ENCODE measurements around the gene ATXN1.
A peak's percentile ranks its signal among the peaks of the same experiment; 100 is the strongest.

DNA sequence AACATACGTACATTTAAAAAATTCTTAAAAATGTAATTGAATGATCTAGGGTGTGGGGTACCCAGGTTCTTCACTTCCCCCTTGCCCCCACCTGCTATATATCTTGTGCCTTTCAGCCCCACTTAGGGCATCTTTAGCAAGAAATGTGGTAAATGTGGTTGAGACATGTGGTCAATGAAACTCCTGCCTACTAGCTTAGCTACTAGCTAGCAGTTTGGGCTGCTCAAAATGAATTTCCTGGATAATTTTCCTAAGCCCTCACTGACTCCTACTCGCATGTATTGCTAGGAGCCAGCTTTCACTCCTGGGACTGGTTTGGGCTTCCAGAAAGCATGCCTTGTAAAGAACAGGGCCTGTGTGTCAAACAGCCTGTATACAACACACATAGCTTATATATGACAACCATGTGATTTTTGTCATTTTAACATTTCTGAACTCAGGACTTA lies 257.3 kb downstream of the ATXN1 start:
- peak; percentile 84 for TF ChIP-seq POLR2AphosphoS5 (IDR thresholded peaks at IDR 0.05; ENCODE audit: low read depth)
- TF ChIP-seq, protein P1, sequence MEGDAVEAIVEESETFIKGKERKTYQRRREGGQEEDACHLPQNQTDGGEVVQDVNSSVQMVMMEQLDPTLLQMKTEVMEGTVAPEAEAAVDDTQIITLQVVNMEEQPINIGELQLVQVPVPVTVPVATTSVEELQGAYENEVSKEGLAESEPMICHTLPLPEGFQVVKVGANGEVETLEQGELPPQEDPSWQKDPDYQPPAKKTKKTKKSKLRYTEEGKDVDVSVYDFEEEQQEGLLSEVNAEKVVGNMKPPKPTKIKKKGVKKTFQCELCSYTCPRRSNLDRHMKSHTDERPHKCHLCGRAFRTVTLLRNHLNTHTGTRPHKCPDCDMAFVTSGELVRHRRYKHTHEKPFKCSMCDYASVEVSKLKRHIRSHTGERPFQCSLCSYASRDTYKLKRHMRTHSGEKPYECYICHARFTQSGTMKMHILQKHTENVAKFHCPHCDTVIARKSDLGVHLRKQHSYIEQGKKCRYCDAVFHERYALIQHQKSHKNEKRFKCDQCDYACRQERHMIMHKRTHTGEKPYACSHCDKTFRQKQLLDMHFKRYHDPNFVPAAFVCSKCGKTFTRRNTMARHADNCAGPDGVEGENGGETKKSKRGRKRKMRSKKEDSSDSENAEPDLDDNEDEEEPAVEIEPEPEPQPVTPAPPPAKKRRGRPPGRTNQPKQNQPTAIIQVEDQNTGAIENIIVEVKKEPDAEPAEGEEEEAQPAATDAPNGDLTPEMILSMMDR (IDR thresholded peaks at IDR 0.05; ENCODE audit: insufficient read depth, low read length): no peak

Data from HL-60 (cell line).